ENCODE results near the gene TRIM7.

GRCh38 chr5:181170996-181171395, 34.0 kb downstream of the TRIM7 start:
- TF ChIP-seq CTCF (IDR thresholded peaks at IDR 0.05) (no peak), POLR2AphosphoS5 (IDR thresholded peaks at IDR 0.05) (no peak), POLR2A (IDR thresholded peaks at IDR 0.05) (no peak)

Data from stomach (tissue), 4 donors.